AG09309 (cell line): ENCODE data around the gene TRIP13.
"Not testable (repeated sequence)": the region's sequence is repeated elsewhere in the genome, so short reads cannot be mapped to it uniquely, and the experiment has no call there.

Experiments used
- DNase-seq: peaks from one replicate; pipeline ENCODE4 v3.0.0-alpha.2; 2010; ENCODE audit warnings: low read depth
- H3K4me3 ChIP-seq: 2 replicates; pipeline ENCODE4 v1.5.1; 2011; ENCODE audit warnings: mild to moderate bottlenecking, low read depth, low read length, moderate library complexity; ENCODE audit not compliant: control insufficient read depth
- TF ChIP-seq, protein P1 (sequence below): IDR thresholded peaks from 2 replicates; pipeline ENCODE4 v1.5.1; 2011; ENCODE audit warnings: mild to moderate bottlenecking, low read depth, low read length, inconsistent platforms; ENCODE audit not compliant: insufficient read depth, control insufficient read depth; ENCODE audit errors: missing control alignments

The TRIP13 gene

DNA sequence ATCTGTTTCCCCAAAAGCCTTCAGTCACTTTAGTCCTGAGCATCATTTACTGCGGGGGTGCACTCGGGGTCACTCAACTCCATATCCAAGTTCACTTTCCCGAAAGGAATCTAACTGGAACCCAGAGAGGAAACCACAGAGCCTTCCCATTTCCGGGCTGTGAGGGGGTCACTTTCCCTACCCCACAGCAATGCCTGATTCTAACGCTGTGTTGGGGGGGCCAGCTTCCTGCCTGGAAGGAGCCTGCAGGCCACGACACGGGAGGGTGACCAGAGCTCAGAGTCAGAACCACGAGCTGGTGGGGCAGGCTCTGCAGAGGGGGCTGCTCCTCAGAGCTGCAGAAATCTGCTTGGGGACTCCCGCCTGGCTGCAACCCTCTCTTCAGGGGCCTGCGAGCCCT is 20.4 kb upstream of the TRIP13 start:
- no peak for DNase-seq
- TF ChIP-seq, protein P1, sequence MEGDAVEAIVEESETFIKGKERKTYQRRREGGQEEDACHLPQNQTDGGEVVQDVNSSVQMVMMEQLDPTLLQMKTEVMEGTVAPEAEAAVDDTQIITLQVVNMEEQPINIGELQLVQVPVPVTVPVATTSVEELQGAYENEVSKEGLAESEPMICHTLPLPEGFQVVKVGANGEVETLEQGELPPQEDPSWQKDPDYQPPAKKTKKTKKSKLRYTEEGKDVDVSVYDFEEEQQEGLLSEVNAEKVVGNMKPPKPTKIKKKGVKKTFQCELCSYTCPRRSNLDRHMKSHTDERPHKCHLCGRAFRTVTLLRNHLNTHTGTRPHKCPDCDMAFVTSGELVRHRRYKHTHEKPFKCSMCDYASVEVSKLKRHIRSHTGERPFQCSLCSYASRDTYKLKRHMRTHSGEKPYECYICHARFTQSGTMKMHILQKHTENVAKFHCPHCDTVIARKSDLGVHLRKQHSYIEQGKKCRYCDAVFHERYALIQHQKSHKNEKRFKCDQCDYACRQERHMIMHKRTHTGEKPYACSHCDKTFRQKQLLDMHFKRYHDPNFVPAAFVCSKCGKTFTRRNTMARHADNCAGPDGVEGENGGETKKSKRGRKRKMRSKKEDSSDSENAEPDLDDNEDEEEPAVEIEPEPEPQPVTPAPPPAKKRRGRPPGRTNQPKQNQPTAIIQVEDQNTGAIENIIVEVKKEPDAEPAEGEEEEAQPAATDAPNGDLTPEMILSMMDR, result no peak

DNA sequence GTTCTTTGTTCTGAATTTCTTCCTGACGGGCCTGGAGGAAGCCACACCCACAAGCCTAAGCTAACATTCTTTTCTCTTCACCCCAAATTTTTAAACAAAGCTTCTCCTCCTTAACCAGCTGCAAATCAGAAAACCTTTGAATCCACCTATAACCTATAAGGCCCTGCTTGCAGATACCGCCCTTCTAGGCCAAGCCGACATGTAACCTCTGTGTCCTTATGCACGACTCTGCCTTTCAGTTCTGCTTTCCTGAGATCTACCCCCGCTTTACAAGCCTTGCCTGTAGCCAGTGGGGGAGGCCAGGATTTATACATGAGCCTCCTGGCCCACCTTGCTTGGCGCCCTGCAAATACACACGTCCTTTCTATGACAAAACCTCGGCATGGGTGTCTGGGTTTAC is 19.4 kb upstream of the TRIP13 start:
- DNase-seq, result no peak
- no peak overlapping the region for H3K4me3 ChIP-seq
- TF ChIP-seq, protein P1, result no peak

More for the DNA sequence above, 20.4 kb upstream of the TRIP13 start:
- H3K4me3 ChIP-seq, result no peak overlapping the region

DNA sequence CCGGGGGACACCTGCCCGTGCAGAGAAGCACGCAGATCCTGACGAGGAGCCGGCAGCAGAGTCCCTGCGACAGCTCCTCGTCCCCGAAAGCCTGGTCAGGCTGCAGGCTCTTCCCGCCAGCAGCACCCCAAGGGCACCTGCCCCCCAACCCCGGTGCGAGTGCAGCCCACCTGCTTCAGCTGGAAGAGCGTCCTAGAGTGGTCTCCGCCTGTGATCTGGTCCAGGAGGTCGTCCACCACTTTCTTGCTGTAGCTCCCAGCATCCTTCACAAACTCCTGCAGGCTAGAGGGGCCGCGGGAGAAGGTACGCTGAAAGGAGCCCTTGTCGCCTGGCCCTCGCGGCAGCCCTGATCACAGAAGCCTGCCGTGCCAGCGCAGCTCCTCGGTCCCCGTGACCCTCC is 16.8 kb upstream of the TRIP13 start:
- no peak overlapping the region for H3K4me3 ChIP-seq
- TF ChIP-seq, protein P1, result no peak
- DNase-seq, result no peak

DNA sequence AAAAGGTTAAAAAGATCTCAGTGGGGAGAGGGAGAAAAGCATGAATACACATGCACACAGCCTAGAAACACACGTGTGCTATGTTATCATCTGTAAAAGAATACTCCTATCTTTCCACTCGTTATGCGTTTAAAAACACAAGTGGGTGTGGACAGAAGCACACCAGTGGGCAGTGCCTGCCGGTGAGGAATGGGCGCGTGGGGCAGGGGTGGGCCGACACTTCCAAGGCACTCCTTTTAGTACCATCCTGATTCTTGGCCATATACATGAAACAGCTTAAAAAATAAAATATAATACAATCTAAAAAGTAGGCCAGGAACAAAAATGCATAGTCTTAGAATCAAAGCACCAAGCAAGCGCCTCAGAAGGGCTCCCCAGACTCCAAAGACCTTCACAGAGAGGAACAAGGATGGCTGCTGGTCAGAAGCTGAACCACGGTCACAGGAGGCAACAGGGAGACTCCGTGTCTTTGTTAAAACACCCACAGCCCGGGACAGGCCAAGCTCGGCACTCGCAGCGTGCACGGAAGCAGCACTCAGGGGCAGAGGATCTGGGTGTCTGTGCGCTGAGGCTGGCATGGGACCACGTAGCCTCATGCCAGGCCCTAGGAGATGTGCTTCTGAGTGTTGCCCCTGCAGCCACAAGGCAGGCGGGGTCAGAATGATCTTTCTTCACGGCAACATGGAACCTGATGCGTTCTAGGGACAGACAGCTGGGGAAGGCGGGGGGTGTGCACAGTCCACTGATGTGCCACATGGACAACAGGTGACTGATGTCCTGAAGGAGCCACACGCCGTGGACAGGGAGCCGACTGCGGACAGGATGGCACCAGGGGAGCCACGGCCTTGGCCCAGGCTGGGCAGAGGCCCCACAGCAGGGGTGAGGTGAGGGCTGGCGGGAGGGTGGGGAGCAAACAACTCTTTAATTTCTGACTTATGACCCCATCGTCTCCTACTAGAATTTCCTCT is 16.0 kb upstream of the TRIP13 start:
- no peak overlapping the region for H3K4me3 ChIP-seq
- TF ChIP-seq, protein P1, result no peak
- no peak for DNase-seq

DNA sequence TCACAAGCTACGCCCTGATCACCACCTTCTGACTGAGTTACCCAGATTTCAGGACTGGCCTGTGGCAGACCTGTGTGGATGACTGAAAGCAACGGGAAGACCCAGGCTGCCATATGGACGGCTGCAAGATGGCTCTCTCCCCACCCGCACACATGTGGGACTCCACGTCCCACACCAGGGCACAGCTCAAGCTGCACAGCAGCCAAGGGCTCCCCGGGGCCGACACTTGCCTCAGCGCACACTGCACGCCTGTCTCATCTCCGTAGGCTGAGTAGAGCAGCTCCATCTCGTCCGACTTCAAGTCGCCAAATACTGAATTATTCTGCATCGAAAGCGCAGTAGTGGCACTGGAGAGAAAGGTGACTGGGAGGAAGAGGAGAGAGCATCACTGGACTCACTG is 14.6 kb upstream of the TRIP13 start:
- H3K4me3 ChIP-seq, result no peak overlapping the region
- no peak for DNase-seq
- TF ChIP-seq, protein P1, result no peak

DNA sequence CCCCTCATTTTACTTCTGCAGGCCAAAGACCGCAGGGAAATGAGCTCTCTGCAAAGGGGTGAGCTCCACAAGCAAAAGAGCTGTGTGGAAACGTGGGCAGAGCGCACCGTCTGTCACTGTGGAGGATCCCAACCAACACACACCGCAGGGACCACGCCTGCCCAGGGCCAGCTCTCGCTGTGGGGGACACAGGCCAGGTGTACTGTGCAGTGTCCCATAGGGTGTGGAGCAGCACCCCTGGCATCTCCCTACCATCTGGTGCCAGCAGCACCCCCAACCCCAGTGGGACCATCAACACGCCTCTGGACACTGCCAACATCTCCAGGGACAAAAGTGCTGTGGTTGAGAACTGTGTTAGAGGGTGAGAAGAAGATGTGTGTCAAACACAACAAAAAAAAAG is 14.0 kb upstream of the TRIP13 start:
- not testable (repeated sequence) for DNase-seq, H3K4me3 ChIP-seq

DNA sequence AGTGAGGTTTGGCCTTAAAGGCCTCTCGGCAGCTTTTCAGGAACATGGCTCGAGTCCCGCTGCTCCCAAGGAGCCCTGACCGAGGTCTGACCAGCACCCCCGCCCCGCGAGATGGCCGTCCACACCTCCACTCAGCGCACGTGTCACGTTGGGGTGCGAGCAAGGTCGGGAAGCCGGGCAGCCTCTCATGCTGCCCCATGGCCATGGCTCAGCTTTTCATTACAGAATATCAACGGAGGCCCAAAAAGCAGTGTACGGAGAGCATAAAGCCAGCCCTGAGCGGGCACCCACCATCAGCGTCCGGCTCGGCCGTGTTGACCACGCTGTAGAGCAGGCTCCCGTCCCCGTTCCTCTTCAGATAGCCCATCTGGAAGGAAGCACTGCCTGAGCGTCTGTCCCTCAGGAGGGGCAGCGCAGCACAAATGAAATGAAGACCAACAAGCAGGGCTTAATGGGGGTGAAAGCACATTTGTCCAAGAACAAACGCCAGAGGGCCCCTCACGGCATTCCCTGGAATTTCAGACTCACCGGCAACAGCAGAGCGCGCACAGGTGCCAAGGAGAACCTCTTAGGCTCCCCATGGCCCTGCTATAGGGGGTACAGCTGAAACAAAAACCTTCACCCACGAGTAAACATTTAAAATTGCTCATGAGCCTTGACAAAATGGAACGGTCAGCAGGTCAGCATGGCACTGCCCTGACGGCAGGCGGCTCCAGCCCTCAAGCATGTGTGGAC is 11.7 kb upstream of the TRIP13 start:
- TF ChIP-seq, protein P1, result no peak
- H3K4me3 ChIP-seq, result no peak overlapping the region
- DNase-seq, result no peak
